ENCODE measurements around the gene SIK3. TPM values are rescaled to one million over a fixed set of nuclear protein-coding genes. Genes with fewer than 3 reads are reported as not detected.
A peak's percentile ranks its signal among the peaks of the same experiment; 100 is the strongest.

The SIK3 gene
- total RNA-seq, 1 donor from 2014 or later = 61.0 TPM

DNA sequence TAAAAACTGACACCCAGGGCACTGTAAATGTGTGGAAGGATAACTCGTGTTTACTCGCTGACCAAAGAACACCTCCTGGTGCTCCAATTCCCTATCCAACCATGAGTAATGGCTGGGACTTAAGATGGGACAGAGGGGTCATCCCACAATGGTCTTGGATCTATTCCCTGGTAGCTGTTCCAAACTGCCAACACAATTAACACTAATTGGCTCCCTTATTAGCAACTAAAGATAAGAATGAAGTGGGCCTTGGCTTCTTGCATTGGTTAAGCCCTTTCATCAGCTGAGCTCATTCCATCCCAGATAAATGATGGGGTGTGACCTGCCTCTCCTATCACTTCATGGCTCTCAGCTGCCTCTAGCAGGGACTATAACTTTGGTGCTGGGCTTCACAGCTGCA lies 1.5 kb upstream of the SIK3 start:
- Mint-ChIP-seq H3K27me3 (no peaks in the 10 kb centered on the region), H3K27ac (peak overlapping the region; percentile 38), H3K36me3 (ENCODE audit: insufficient read depth) (no peaks in the 10 kb centered on the region), H3K4me1 (ENCODE audit: low read depth) (peaks cover 39% of the 10 kb centered on the region), H3K4me3 (ENCODE audit: low read depth) (peak overlapping the region; percentile 86), H3K9me3 (ENCODE audit: low read depth) (no peaks in the 10 kb centered on the region)
- DNase-seq (ENCODE audit: low spot score, unreplicated experiment) = no peak
- TF ChIP-seq, protein P1, sequence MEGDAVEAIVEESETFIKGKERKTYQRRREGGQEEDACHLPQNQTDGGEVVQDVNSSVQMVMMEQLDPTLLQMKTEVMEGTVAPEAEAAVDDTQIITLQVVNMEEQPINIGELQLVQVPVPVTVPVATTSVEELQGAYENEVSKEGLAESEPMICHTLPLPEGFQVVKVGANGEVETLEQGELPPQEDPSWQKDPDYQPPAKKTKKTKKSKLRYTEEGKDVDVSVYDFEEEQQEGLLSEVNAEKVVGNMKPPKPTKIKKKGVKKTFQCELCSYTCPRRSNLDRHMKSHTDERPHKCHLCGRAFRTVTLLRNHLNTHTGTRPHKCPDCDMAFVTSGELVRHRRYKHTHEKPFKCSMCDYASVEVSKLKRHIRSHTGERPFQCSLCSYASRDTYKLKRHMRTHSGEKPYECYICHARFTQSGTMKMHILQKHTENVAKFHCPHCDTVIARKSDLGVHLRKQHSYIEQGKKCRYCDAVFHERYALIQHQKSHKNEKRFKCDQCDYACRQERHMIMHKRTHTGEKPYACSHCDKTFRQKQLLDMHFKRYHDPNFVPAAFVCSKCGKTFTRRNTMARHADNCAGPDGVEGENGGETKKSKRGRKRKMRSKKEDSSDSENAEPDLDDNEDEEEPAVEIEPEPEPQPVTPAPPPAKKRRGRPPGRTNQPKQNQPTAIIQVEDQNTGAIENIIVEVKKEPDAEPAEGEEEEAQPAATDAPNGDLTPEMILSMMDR (IDR thresholded peaks at IDR 0.05; ENCODE audit: unreplicated experiment) = no peak

DNA sequence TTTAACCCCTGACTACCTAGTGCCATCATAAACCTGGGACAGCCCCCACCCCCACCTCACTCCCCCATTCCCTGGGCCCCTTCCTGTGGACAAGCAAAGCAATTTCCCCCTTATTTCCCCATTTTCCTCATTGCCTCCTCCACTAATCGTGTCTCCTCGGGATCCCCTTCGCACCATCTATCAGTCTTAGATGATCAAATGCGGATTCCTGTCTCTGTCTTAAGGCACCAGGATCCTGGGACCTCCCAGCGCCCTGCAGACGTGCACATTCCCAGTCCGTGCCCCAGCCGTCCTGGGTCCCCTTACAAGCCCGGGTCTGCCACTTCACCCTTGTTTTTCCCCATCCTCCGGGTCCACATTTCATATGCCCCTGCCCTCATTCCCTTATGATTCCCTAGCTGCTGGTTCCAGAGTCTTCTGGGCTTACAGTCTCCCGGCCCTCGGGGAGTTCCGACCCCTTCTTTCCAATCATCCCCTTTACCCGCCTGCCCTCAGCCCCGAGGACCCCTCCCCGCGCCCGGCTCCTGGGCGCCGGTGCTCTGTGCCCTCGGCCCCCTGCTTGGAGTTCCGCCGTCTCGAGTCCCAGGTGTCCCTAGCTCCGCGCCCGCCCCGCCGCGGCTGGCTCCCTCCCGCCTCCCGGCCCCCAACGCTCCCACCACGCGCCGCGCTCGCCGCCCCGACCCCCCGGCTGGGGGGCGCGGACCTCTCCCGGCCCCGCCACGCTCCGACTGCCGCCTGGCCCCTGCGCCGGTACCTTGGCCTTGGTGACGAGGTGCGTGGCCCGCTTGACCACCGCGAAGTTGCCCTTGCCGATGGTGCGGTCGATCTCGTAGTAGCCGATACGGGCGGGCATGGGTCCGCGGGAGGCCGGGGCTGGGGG lies 599 bp downstream of the SIK3 start:
- no peaks in the 10 kb centered on the region for H3K27me3 Mint-ChIP-seq
- H3K9me3 Mint-ChIP-seq (ENCODE audit: low read depth) = no peaks in the 10 kb centered on the region
- H3K4me1 Mint-ChIP-seq (ENCODE audit: low read depth) = peaks cover 48% of the 10 kb centered on the region

DNA sequence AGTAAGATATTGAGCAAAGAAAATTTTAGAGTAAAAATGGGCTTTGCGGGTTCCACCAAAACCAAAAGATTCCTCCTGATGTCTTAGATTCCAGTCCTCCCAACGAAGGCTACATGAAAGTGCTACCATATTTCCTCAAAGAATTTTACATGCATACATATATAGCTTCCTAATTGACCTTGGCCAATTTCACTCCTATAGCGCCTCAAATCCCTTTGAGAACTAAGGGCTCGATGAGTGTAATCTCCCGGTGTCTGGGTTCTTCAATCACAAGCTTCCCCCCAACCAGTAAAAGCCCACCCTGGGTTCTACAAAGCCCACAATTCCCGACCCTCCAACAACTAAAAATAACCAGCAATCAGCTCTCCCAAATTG lies 1.2 kb downstream of the SIK3 start:
- Mint-ChIP-seq H3K4me3 (ENCODE audit: low read depth) (peak overlapping the region; percentile 98), H3K4me1 (ENCODE audit: low read depth) (peaks cover 48% of the 10 kb centered on the region), H3K27ac (peak overlapping the region; percentile 95)

More for the DNA sequence above, 599 bp downstream of the SIK3 start:
- H3K36me3 Mint-ChIP-seq (ENCODE audit: insufficient read depth) = no peaks in the 10 kb centered on the region
- peak overlapping the region; percentile 95 for H3K27ac Mint-ChIP-seq
- TF ChIP-seq, protein P1 (IDR thresholded peaks at IDR 0.05; ENCODE audit: unreplicated experiment) = no peak
- peak; percentile 45 for DNase-seq (ENCODE audit: low spot score, unreplicated experiment)
- H3K4me3 Mint-ChIP-seq (ENCODE audit: low read depth) = peak overlapping the region; percentile 98

DNA sequence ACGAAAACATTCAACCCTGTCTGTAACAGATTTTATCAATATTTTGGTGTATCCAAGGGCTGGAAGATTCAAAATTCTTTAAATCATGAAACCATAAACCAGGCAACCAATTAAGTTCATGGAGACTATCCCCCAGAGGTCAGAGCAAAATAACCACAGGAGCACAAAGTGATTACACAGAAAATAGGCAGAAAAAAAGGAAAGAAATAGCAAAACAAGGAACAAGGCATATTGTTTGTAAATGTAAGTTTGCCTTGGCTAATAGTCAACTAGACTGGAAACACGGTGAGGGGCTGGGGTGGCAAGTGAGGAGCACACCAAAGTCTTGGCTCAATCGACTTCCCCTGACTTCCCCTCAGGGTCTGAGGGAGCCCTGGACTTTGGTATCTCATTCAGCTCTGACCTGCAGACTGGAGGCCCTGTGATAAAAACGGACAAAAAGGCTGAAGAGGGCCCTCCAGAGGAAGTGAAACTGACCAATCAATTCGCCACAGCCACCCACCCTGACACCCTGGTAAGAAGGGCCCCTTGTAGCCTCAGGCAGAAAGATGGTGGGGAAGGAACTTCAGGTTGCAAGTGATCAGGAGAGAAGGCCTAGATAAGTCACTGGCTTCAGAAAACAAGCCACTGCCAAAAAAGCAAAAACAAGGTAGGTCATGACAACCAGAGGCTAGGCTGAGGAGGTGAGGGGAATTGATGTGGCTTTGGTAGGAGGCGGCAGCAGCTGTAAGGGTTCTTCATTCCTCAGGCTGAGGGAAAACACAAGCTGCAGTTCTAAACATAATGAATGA lies 1.8 kb downstream of the SIK3 start:
- Mint-ChIP-seq H3K36me3 (ENCODE audit: insufficient read depth) (peaks cover 7% of the 10 kb centered on the region), H3K9me3 (ENCODE audit: low read depth) (peaks cover 2% of the 10 kb centered on the region), H3K27me3 (no peaks in the 10 kb centered on the region), H3K4me3 (ENCODE audit: low read depth) (peak overlapping the region; percentile 98), H3K27ac (peak overlapping the region; percentile 95), H3K4me1 (ENCODE audit: low read depth) (peaks cover 48% of the 10 kb centered on the region)
- TF ChIP-seq, protein P1 (IDR thresholded peaks at IDR 0.05; ENCODE audit: unreplicated experiment) = no peak
- DNase-seq (ENCODE audit: low spot score, unreplicated experiment) = no peak

More for the DNA sequence above, 1.2 kb downstream of the SIK3 start:
- Mint-ChIP-seq H3K36me3 (ENCODE audit: insufficient read depth) (peaks cover 6% of the 10 kb centered on the region), H3K9me3 (ENCODE audit: low read depth) (peaks cover 2% of the 10 kb centered on the region), H3K27me3 (no peaks in the 10 kb centered on the region)
- TF ChIP-seq, protein P1 (IDR thresholded peaks at IDR 0.05; ENCODE audit: unreplicated experiment) = no peak
- DNase-seq (ENCODE audit: low spot score, unreplicated experiment) = no peak
